Endothelial cell of umbilical vein (primary cell): Measurements from ENCODE around the gene RNH1. TPM values are rescaled to one million over a fixed set of nuclear protein-coding genes. Genes with fewer than 3 reads are reported as not detected.

Experiments
- BruUV-seq: library from RNA; stranded (reverse); fragments of 400-500 nt; replicated peaks from 2 replicates; lab custom pipeline; 2021; lab: Mats Ljungman, UMichigan
- CTCF ChIA-PET: fragments of 300-600, 350-600 bp; sonication (Branson Sonifier 250); formaldehyde crosslinking; loops from one replicate; lab custom pipeline; 2021; ENCODE audit warnings: antibody characterized with exemption, inconsistent platforms; lab: Charles Lee
- POLR2A ChIA-PET: fragments of 300-600, 350-600 bp; sonication (Branson Sonifier 250); formaldehyde crosslinking; loops from one replicate; lab custom pipeline; 2021; ENCODE audit warnings: antibody characterized with exemption, inconsistent platforms; lab: Charles Lee
- DNase-seq: peaks from one replicate; pipeline ENCODE4 v3.0.0-alpha.2; 2011; ENCODE audit warnings: low read depth, low spot score
- FAIRE-seq: peaks from 2 replicates; lab custom pipeline; 2011; peaks lifted over from hg19 to GRCh38; lab: Jason Lieb, UNC
- H2AFZ ChIP-seq: 2 replicates; pipeline ENCODE4 v1.6.0; 2012; ENCODE audit warnings: low read depth, low read length, control low read depth, inconsistent platforms
- H3K27ac ChIP-seq: 2 replicates; pipeline ENCODE4 v1.5.1; 2011; ENCODE audit warnings: low read depth, mild to moderate bottlenecking, control low read depth, low read length, moderate library complexity; ENCODE audit not compliant: insufficient read depth
- H3K27me3 ChIP-seq, 2 experiments: 2 replicates each; pipeline versions ENCODE4 v1.6.0 to v1.6.1; 2011; ENCODE audit warnings: low read length in 2 of 2, mixed read lengths in 1 of 2; ENCODE audit not compliant: control insufficient read depth in 2 of 2, insufficient read depth in 2 of 2
- H3K36me3 ChIP-seq, 2 experiments: 2 replicates in 1 of 2; 3 replicates in 1 of 2; pipeline ENCODE4 v1.5.1; 2011; ENCODE audit warnings: low read length in 2 of 2, mild to moderate bottlenecking in 1 of 2, moderate library complexity in 1 of 2; ENCODE audit not compliant: control insufficient read depth in 2 of 2, insufficient read depth in 2 of 2; ENCODE audit errors: extremely low read depth in 1 of 2
- H3K4me1 ChIP-seq: 3 replicates; pipeline ENCODE4 v1.5.1; 2011; ENCODE audit warnings: mild to moderate bottlenecking, low read length; ENCODE audit not compliant: control insufficient read depth, insufficient read depth; ENCODE audit errors: extremely low read depth
- H3K4me2 ChIP-seq: 2 replicates; pipeline ENCODE4 v1.6.1; 2011; ENCODE audit warnings: low read length, control low read depth, mixed read lengths; ENCODE audit not compliant: insufficient read depth
- H3K4me3 ChIP-seq, 3 experiments: fragments of 200-600 bp in 1 of 3; sonication (generic), shearing (Covaris generic) in 1 of 3; replicated peaks in 1 of 3; 2 replicates each; pipeline ENCODE4 v1.5.1; 2011 to 2016; ENCODE audit warnings: control low read depth in 3 of 3, low read length in 3 of 3, mild to moderate bottlenecking in 2 of 3, inconsistent platforms in 1 of 3, low read depth in 1 of 3, moderate library complexity in 1 of 3; ENCODE audit not compliant: insufficient read depth in 1 of 3
- H3K79me2 ChIP-seq: 2 replicates; pipeline ENCODE4 v1.6.0; 2012; ENCODE audit warnings: low read length, inconsistent platforms; ENCODE audit not compliant: control insufficient read depth, insufficient read depth
- H3K9ac ChIP-seq: replicated peaks from 2 replicates; pipeline ENCODE3; 2011; ENCODE audit warnings: low read length, control low read depth; ENCODE audit not compliant: insufficient read depth; ENCODE audit errors: extremely low read depth
- H3K9me1 ChIP-seq: replicated peaks from 3 replicates; pipeline ENCODE4 v1.6.0; 2011; ENCODE audit warnings: mild to moderate bottlenecking, low read length; ENCODE audit not compliant: control insufficient read depth, insufficient read depth; ENCODE audit errors: extremely low read depth
- H3K9me3 ChIP-seq: replicated peaks from 2 replicates; pipeline ENCODE4 v1.5.1; 2012; ENCODE audit warnings: low read length, inconsistent platforms; ENCODE audit not compliant: control insufficient read depth, insufficient read depth
- H4K20me1 ChIP-seq: replicated peaks from 2 replicates; pipeline ENCODE3; 2011; ENCODE audit warnings: mild to moderate bottlenecking, low read length; ENCODE audit not compliant: control insufficient read depth, insufficient read depth; ENCODE audit errors: extremely low read depth
- EZH2 ChIP-seq: IDR thresholded peaks from 2 replicates; pipeline ENCODE4 v1.6.1; 2012; ENCODE audit warnings: borderline replicate concordance, low read depth, mild to moderate bottlenecking, moderate library complexity, low read length, inconsistent platforms; ENCODE audit not compliant: severe bottlenecking
- FOS ChIP-seq: IDR thresholded peaks from 2 replicates; pipeline ENCODE4 v1.6.1; 2011; ENCODE audit warnings: mild to moderate bottlenecking, low read length, moderate library complexity, borderline replicate concordance; ENCODE audit not compliant: insufficient read depth
- GATA2 ChIP-seq: IDR thresholded peaks from 2 replicates; pipeline ENCODE4 v1.7.0; 2011; ENCODE audit warnings: low read depth, mild to moderate bottlenecking, moderate library complexity, mixed read lengths, low read length; ENCODE audit not compliant: insufficient read length, insufficient read depth
- JUN ChIP-seq: IDR thresholded peaks from 2 replicates; pipeline ENCODE4 v1.6.1; 2011; ENCODE audit warnings: borderline replicate concordance, low read depth; ENCODE audit not compliant: insufficient read length, insufficient read depth
- dilution Hi-C: fragments of 300-500 bp; cut with MboI; formaldehyde crosslinking; loops from one replicate; pipeline ENCODE4 v1.15.0; 2019; ENCODE audit warnings: low sequenced_read_pairs; ENCODE audit not compliant: extremely low pct_ligation_motif_present
- intact Hi-C: fragments of 100-400 bp; cut with micrococcal nuclease; formaldehyde crosslinking; loops from one replicate; pipeline ENCODE4 v1.10.0; 2022
- polyA plus RNA-seq, 4 experiments: library from polyadenylated mRNA; depleted of rRNA in 3 of 4; stranded (reverse) in 3 of 4; unstranded in 1 of 4; fragments of >200 nt; gene quantifications; 2 replicates each; pipeline versions ENCODE4 v1.2.1 to v1.2.3, GENCODE V29; 2011 to 2012; ENCODE audit warnings: missing spikeins in 1 of 4
- total RNA-seq: library from RNA; stranded (reverse); gene quantifications from 2 replicates; pipeline ENCODE4 v1.2.3, GENCODE V29; 2021

RNH1 gene
- total and polyA plus RNA-seq, 2 donors (not counting 3 experiments of a cell fraction or from before 2014, with no cell fraction given): 144 to 198 TPM

DNA sequence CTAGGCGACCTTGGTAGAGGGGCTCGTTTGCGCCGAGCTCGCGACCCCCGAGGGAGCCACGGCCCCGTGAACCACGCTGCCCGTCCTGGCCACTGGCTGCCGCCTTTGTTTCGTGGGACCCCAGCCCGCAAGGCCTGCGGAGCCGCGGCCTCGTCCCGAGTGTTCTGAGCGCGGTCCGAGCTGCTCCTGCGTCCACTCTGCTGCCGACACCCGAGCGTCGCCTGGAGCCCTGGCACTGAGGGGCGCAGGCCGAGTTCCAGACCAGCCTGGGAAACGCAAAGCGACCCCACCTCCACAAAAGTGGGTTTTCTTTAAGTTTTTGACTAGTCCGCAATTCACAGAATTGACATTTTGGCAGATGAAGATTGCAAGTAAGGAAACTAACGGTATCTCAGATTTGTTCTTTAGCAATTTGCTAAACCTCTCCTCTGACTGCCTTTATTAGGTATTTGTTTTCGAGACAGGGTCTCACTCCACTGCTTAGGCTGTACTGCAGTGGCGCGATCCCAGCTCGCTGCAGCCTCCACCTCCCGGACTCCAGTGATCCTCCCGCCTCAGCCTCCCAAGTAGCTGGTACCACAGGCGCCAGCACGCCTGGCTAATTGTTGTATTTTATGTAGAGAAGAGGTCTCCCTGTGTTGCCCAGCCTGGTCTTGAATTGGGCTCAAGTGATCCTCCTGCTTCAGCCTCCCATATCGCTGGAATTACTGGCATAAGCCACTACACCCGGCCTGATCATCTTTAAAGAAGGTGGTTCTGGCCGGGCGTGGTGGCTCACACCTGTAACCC is 879 bp upstream of the RNH1 start:
- H3K4me1 ChIP-seq: peaks cover 24% of the 10 kb centered on the region
- H3K9ac ChIP-seq: peak overlapping the region; percentile 75
- no peaks in the 10 kb centered on the region for H3K9me1 ChIP-seq
- H3K4me2 ChIP-seq: peak overlapping the region; percentile 66
- peak overlapping the region; percentile 45 to 81 (median 57) for H3K4me3 ChIP-seq
- intact Hi-C loops: loop anchor here (1.0 to 2.0 kb wide), 4 partner anchors 10 to 271 kb away; partner anchors contain the start of genes PSMD13, PTDSS2, SIGIRR and SIRT3
- no peaks in the 10 kb centered on the region for H4K20me1 ChIP-seq
- H2AFZ ChIP-seq: peak overlapping the region; percentile 34
- H3K36me3 ChIP-seq: no peaks in the 10 kb centered on the region
- H3K79me2 ChIP-seq: peaks cover 19% of the 10 kb centered on the region
- TF ChIP-seq EZH2: no peak
- no peak for TF ChIP-seq JUN
- no peak for TF ChIP-seq GATA2
- TF ChIP-seq FOS: no peak
- CTCF ChIA-PET: interaction anchor here (0.9 to 1.4 kb wide), 3 partner anchors 10 to 101 kb away, joined by 3 to 6 read pairs (median 3); no protein-coding TSS in a partner anchor
- BruUV-seq: no TSS peak
- H3K27ac ChIP-seq: peak overlapping the region; percentile 41
- H3K27me3 ChIP-seq: no peaks in the 10 kb centered on the region
- no peaks in the 10 kb centered on the region for H3K9me3 ChIP-seq
- DNase-seq (no peak), FAIRE-seq (no peak)
- POLR2A ChIA-PET: no interaction called here
- dilution Hi-C loops: no loop called here
